Body of pancreas (tissue), 4 donors: Measurements from ENCODE around the gene PPT2.
A peak's percentile ranks its signal among the peaks of the same experiment; 100 is the strongest.

Experiments
- CTCF ChIP-seq, 7 experiments: fragments of 450-650 bp in 4 of 7; fragments of 200-600 bp in 3 of 7; sonication (generic) in 3 of 7; IDR thresholded peaks; one replicate each; pipeline ENCODE4 v1.5.1; 2016 to 2019; ENCODE audit warnings: antibody characterized with exemption in 7 of 7
- POLR2A ChIP-seq, 3 donors: fragments of 450-650 bp; IDR thresholded peaks; one replicate each; pipeline ENCODE4 v1.6.1; 2016; ENCODE audit warnings: antibody characterized with exemption in 3 of 3, mild to moderate bottlenecking in 2 of 3

- TF ChIP-seq CTCF (IDR thresholded peaks at IDR 0.05) = peak in 4 of 7 experiments; percentile 47 to 56 (median 52)
- no peak for TF ChIP-seq POLR2A (IDR thresholded peaks at IDR 0.05)
Measured at GRCh38 chr6:32194825-32195651, 41.1 kb downstream of the PPT2 start.
